A549 treated with AZD9567 at 1 μM for 4 hours (cell line): ENCODE results near the gene ADPGK. TPM values are rescaled to one million over a fixed set of nuclear protein-coding genes. Genes with fewer than 3 reads are reported as not detected.

Experiments used
- total RNA-seq: library from RNA; stranded (reverse); fragments of 200-300 nt; extraction: Qiagen RNA extraction; gene quantifications from 5 replicates; pipeline ENCODE4 v1.2.3, GENCODE V29; 2022; ENCODE audit not compliant: insufficient read depth

Gene ADPGK
- 74.1 to 132 TPM (median 81.0 TPM) in 5 replicates for total RNA-seq

GRCh38 chr15:72783640-72784455 is at the start of gene ADPGK:
ADPGK (minus strand) TSS chr15:72783758; CDS start chr15:72783691, 67 bp downstream.

Other genes starting within 250 kb of the ADPGK start
- 0.06 to 0.12 TPM in 2 of 5 replicates, not detected in the others for gene GOLGA6B, start 129.1 kb downstream of the ADPGK start, total RNA-seq
- gene HIGD2B, start 97.6 kb downstream of the ADPGK start, total RNA-seq, result not detected in 5 replicates
- 15.6 to 45.7 TPM (median 18.0 TPM) in 5 replicates for gene BBS4, start 97.6 kb downstream of the ADPGK start, total RNA-seq